Measurements from ENCODE around the gene TBCA. TPM values are rescaled to one million over a fixed set of nuclear protein-coding genes. Genes with fewer than 3 reads are reported as not detected.

The TBCA gene
- total and polyA plus RNA-seq, 2 experiments from 2014 or later = 117 to 814 TPM

- TF ChIP-seq REST (IDR thresholded peaks at IDR 0.05; ENCODE audit: unreplicated experiment) (no peak), EZH2phosphoT487 (IDR thresholded peaks at IDR 0.05; ENCODE audit: unreplicated experiment) (no peak)
Measured at GRCh38 chr5:77698920-77699319, 77.2 kb downstream of the TBCA start (continued).

GRCh38 chr5:77697692-77698091 is 78.4 kb downstream of the TBCA start:
- peaks cover 19% of the 10 kb centered on the region for H4K20me1 ChIP-seq (replicated peaks; ENCODE audit: insufficient read depth)
- no peak for ATAC-seq
- no peak for TF ChIP-seq NANOG (IDR thresholded peaks at IDR 0.05; ENCODE audit: borderline replicate concordance)
- no peak for TF ChIP-seq ETS1 (IDR thresholded peaks at IDR 0.05)
- TF ChIP-seq ZNF462 (CRISPR knock-in tag; IDR thresholded peaks at IDR 0.05) = no peak
- no peak for TF ChIP-seq JUNB (IDR thresholded peaks at IDR 0.05; ENCODE audit: unreplicated experiment)
- TF ChIP-seq EZH2phosphoT487 (IDR thresholded peaks at IDR 0.05; ENCODE audit: unreplicated experiment) = no peak
- no peak for TF ChIP-seq REST (IDR thresholded peaks at IDR 0.05; ENCODE audit: unreplicated experiment)
- TF ChIP-seq POLR2AphosphoS5 (IDR thresholded peaks at IDR 0.05; ENCODE audit: low read depth) = no peak
- no peak for TF ChIP-seq ZNF331 (CRISPR knock-in tag; IDR thresholded peaks at IDR 0.05; ENCODE audit: low read depth)
- no peak for TF ChIP-seq EZH2 (IDR thresholded peaks at IDR 0.05; ENCODE audit: low read depth, unreplicated experiment)
- TF ChIP-seq STAT1 (IDR thresholded peaks at IDR 0.05; ENCODE audit: unreplicated experiment) = no peak
- no peak for TF ChIP-seq CREB1 (CRISPR knock-in tag; IDR thresholded peaks at IDR 0.05; ENCODE audit: low read depth)

More at GRCh38 chr5:77697692-77698091, 78.4 kb downstream of the TBCA start:
- no peak overlapping the region for H3K4me2 ChIP-seq
- H3K4me1 ChIP-seq (ENCODE audit: insufficient read depth) = peaks cover 21% of the 10 kb centered on the region
- no peak for DNase-seq (ENCODE audit: low spot score)
- no peaks in the 10 kb centered on the region for H3K27me3 ChIP-seq (ENCODE audit: insufficient read depth)
- Mint-ChIP-seq H3K36me3 (ENCODE audit: low read depth) (peaks cover 16% of the 10 kb centered on the region; the same call in 2 of the 3 replicates), H3K27ac (no peak overlapping the region), H3K4me1 (peaks cover 16% of the 10 kb centered on the region), H3K4me3 (no peak overlapping the region), H3K9me3 (no peaks in the 10 kb centered on the region), H3K27me3 (ENCODE audit: insufficient read depth, low read depth, poor library complexity) (peaks cover 2% of the 10 kb centered on the region)
- no peaks in the 10 kb centered on the region; the same call in 1 of the 2 replicates for H3K36me3 ChIP-seq (ENCODE audit: insufficient read depth)
- no peaks in the 10 kb centered on the region for H3F3A ChIP-seq (replicated peaks; ENCODE audit: low read depth)
- no peak overlapping the region for H3K27ac ChIP-seq (ENCODE audit: low read depth)
- no peak overlapping the region for H3K4me3 ChIP-seq
- no peaks in the 10 kb centered on the region for H3K9me2 ChIP-seq (ENCODE audit: insufficient read depth)
- no peak overlapping the region for H2AFZ ChIP-seq
- peaks cover 80% of the 10 kb centered on the region for H3K79me2 ChIP-seq (replicated peaks; ENCODE audit: insufficient read depth)
